ENCODE results near the gene ZBED6. TPM values are rescaled to one million over a fixed set of nuclear protein-coding genes. Genes with fewer than 3 reads are reported as not detected.

The ZBED6 gene
- total and polyA plus RNA-seq, 4 experiments from 2014 or later: 0.29 to 29.3 (median 13.5) TPM

DNA sequence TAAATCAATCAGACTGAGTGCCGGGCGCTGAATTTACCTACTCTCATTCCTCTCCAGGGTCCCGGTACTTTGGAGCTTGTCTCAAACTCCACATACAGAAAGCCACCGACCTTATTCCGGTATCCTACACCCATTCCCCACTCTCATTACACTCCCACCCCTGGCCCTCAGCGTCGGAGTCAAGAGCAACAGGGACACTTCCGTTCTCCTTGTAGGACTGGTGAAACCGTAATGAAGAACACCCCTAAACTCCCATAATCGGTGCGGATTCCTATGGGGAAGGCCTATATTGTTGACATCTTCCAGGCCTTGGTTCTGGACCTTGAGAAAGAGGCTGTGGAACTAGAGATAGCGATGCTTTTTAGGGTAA is 798 bp downstream of the ZBED6 start:
- Mint-ChIP-seq H3K4me1 (peaks cover 39 to 63% (median 52%) of the 10 kb centered on the region in 4 donors), H3K27ac (peak overlapping the region; percentile 86 to 99 (median 92)), H3K36me3 (peaks cover 18 to 42% of the 10 kb centered on the region in 2 donors), H3K27me3 (no peaks in the 10 kb centered on the region), H3K4me3 (peak overlapping the region; percentile 91 to 99 (median 97)), H3K9me3 (peaks cover 0 to 2% (median 0%) of the 10 kb centered on the region in 8 donors)
- no peaks in the 10 kb centered on the region for H3K27me3 ChIP-seq (ENCODE audit: insufficient read depth, low read length)
- ChIA-PET CTCF (ENCODE audit: partially characterized antibody) (no interaction called here), POLR2A (ENCODE audit: partially characterized antibody) (interaction anchor here (0.7 to 1.8 kb wide), 2 partner anchors 31 to 143 kb away, joined by 3 to 12 read pairs; partner anchors contain the start of gene LAX1)
- DNase-seq: peak; percentile 15 to 44 (median 29)
- H3K27ac ChIP-seq (ENCODE audit: low read depth, low read length): peak overlapping the region; percentile 81
- H3K4me1 ChIP-seq (ENCODE audit: insufficient read depth, low read length): peaks cover 57% of the 10 kb centered on the region
- intact Hi-C loops (cut with micrococcal nuclease): loop anchor here (5.0 to 10.0 kb wide), 4 partner anchors 51 to 1449 kb away; partner anchors contain the start of genes ATP2B4, PPP1R12B and RBBP5
- H3K4me3 ChIP-seq (ENCODE audit: low read length in 2 of 2): peak overlapping the region; percentile 72 to 74
- no peaks in the 10 kb centered on the region for H3K9me3 ChIP-seq (ENCODE audit: control insufficient read depth in 1 of 2, low read length in 2 of 2)
- H3K36me3 ChIP-seq (ENCODE audit: insufficient read depth, low read length): peaks cover 13% of the 10 kb centered on the region

DNA sequence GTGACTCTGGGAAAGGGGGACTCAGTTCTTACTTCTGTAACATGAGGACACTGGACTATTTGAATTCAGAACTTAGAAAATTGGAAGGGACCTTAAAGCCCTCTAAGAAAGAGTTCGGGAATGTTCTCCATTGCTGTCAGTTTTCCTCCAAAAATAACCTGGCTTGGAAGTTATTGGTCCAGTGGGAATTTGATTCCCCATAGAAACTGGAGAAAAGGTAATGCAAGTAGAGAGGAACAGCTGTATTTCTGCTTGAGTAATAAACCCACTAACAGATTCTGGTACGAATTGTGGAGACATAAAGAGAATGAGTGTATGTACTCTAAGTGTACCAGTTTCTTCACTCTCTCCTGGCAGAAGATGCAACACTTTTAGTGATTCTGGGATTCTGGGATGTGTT is 1.8 kb downstream of the ZBED6 start:
- DNase-seq: no peak
- H3K27me3 Mint-ChIP-seq: no peaks in the 10 kb centered on the region
- H3K4me1 Mint-ChIP-seq: peaks cover 44 to 72% (median 56%) of the 10 kb centered on the region in 4 donors
- H3K27ac Mint-ChIP-seq: peak overlapping the region; percentile 15 to 86 (median 34)
- Histone ChIP-seq H3K36me3 (ENCODE audit: insufficient read depth, low read length) (peaks cover 13% of the 10 kb centered on the region), H3K27me3 (ENCODE audit: insufficient read depth, low read length) (no peaks in the 10 kb centered on the region), H3K4me3 (ENCODE audit: low read length in 2 of 2) (peak overlapping the region in 1 of 2 donors; percentile 72), H3K4me1 (ENCODE audit: insufficient read depth, low read length) (peaks cover 66% of the 10 kb centered on the region), H3K9me3 (ENCODE audit: control insufficient read depth in 1 of 2, low read length in 2 of 2) (no peaks in the 10 kb centered on the region), H3K27ac (ENCODE audit: low read depth, low read length) (no peak overlapping the region)
- peaks cover 18 to 42% of the 10 kb centered on the region in 2 donors for H3K36me3 Mint-ChIP-seq
- peak overlapping the region; percentile 67 to 99 (median 96) for H3K4me3 Mint-ChIP-seq
- intact Hi-C loops (cut with micrococcal nuclease): loop anchor here (5.0 to 10.0 kb wide), 4 partner anchors 52 to 1450 kb away; partner anchors contain the start of genes ATP2B4, PPP1R12B and RBBP5
- peaks cover 0 to 2% (median 0%) of the 10 kb centered on the region in 8 donors for H3K9me3 Mint-ChIP-seq
- CTCF ChIA-PET (ENCODE audit: partially characterized antibody): no interaction called here
- POLR2A ChIA-PET (ENCODE audit: partially characterized antibody): interaction anchor here (1.8 kb wide), 1 partner anchor 32 kb away, joined by 12 read pairs; the partner anchor contains the start of gene LAX1

DNA sequence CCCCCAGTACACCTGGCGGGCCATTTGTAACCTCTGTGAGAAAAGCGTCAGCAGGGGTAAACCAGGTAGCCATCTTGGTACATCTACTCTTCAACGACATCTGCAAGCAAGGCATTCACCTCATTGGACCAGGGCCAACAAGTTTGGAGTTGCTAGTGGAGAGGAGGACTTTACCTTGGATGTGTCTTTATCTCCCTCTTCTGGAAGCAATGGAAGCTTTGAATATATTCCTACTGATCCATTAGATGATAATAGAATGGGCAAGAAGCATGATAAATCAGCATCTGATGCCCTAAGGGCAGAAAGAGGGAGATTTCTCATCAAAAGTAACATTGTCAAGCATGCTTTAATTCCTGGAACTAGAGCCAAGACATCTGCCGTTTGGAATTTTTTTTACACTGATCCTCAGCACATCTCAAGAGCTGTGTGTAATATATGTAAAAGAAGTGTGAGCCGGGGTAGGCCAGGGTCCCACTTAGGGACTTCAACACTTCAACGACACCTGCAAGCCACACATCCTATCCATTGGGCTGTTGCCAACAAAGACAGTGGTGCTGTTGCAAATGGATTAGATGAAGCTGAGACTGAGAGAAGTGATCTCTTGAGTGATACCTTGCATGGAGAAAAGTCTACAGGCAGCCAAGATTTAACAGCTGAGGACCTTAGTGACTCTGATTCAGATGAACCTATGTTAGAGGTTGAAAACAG is 2.7 kb downstream of the ZBED6 start:
- peaks cover 22 to 48% of the 10 kb centered on the region in 2 donors for H3K36me3 Mint-ChIP-seq
- Histone ChIP-seq H3K4me1 (ENCODE audit: insufficient read depth, low read length) (peaks cover 68% of the 10 kb centered on the region), H3K27me3 (ENCODE audit: insufficient read depth, low read length) (no peaks in the 10 kb centered on the region), H3K9me3 (ENCODE audit: control insufficient read depth in 1 of 2, low read length in 2 of 2) (no peaks in the 10 kb centered on the region), H3K4me3 (ENCODE audit: low read length in 2 of 2) (no peak overlapping the region), H3K27ac (ENCODE audit: low read depth, low read length) (no peak overlapping the region), H3K36me3 (ENCODE audit: insufficient read depth, low read length) (peaks cover 13% of the 10 kb centered on the region)
- H3K9me3 Mint-ChIP-seq: peaks cover 0 to 2% (median 0%) of the 10 kb centered on the region in 8 donors
- ChIA-PET CTCF (ENCODE audit: partially characterized antibody) (no interaction called here), POLR2A (ENCODE audit: partially characterized antibody) (interaction anchor here (1.0 to 1.1 kb wide), 3 partner anchors 33 to 832 kb away, joined by 3 to 4 read pairs (median 3); partner anchors contain the start of gene LAX1)
- peak overlapping the region; percentile 5 to 99 (median 58) for H3K4me3 Mint-ChIP-seq
- no peaks in the 10 kb centered on the region for H3K27me3 Mint-ChIP-seq
- no peak for DNase-seq
- H3K4me1 Mint-ChIP-seq: peaks cover 47 to 78% (median 60%) of the 10 kb centered on the region in 4 donors
- peak overlapping the region in 6 of 7 donors; percentile 15 to 86 (median 40) for H3K27ac Mint-ChIP-seq
- intact Hi-C loops (cut with micrococcal nuclease): loop anchor here (5.0 to 10.0 kb wide), 4 partner anchors 53 to 1451 kb away; partner anchors contain the start of genes ATP2B4, PPP1R12B and RBBP5

DNA sequence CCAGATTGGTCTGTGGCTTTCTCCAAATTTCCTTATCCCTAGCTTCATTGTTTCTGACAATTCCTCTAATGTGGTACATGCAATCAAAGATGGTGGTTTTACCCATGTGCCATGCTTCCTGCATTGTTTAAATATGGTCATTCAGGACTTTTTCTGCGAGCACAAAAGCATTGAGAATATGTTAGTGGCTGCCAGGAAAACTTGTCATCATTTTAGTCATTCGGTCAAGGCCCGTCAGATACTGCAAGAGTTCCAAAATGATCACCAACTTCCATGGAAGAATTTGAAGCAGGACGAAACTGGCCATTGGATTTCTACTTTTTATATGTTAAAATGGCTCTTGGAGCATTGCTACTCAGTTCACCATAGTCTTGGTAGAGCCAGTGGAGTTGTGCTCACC is 3.7 kb downstream of the ZBED6 start:
- peak overlapping the region in 5 of 8 donors; percentile 1 to 66 (median 27) for H3K4me3 Mint-ChIP-seq

DNA sequence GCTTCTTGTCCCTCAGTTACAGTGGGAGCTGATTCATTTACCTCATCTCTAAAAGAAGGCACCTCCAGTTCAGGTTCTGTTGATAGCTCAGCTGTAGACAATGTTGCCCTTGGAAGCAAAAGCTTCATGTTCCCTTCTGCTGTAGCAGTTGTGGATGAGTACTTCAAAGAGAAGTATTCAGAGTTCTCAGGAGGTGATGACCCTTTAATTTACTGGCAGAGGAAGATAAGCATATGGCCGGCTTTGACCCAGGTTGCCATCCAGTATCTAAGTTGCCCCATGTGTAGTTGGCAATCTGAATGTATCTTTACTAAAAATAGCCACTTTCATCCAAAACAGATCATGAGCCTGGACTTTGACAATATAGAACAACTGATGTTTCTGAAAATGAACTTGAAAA is 4.5 kb downstream of the ZBED6 start:
- no peaks in the 10 kb centered on the region for H3K9me3 ChIP-seq (ENCODE audit: control insufficient read depth in 1 of 2, low read length in 2 of 2)
- no peak overlapping the region for H3K27ac ChIP-seq (ENCODE audit: low read depth, low read length)
- H3K4me1 ChIP-seq (ENCODE audit: insufficient read depth, low read length): peaks cover 71% of the 10 kb centered on the region
- Mint-ChIP-seq H3K4me1 (peaks cover 53 to 88% (median 67%) of the 10 kb centered on the region in 4 donors), H3K27ac (peak overlapping the region; percentile 13 to 80 (median 69)), H3K27me3 (no peaks in the 10 kb centered on the region), H3K4me3 (peak overlapping the region in 6 of 8 donors; percentile 3 to 66 (median 16)), H3K36me3 (peaks cover 32 to 62% of the 10 kb centered on the region in 2 donors), H3K9me3 (peaks cover 0 to 2% (median 0%) of the 10 kb centered on the region in 8 donors)
- ChIA-PET POLR2A (ENCODE audit: partially characterized antibody) (interaction anchor here (0.8 kb wide), 1 partner anchor 23 kb away, joined by 3 read pairs; no protein-coding TSS in a partner anchor), CTCF (ENCODE audit: partially characterized antibody) (no interaction called here)
- H3K36me3 ChIP-seq (ENCODE audit: insufficient read depth, low read length): peaks cover 19% of the 10 kb centered on the region
- H3K4me3 ChIP-seq (ENCODE audit: low read length in 2 of 2): no peak overlapping the region
- intact Hi-C loops (cut with micrococcal nuclease): loop anchor here (5.0 to 10.0 kb wide), 4 partner anchors 55 to 1453 kb away; partner anchors contain the start of genes ATP2B4, PPP1R12B and RBBP5
- H3K27me3 ChIP-seq (ENCODE audit: insufficient read depth, low read length): no peaks in the 10 kb centered on the region
- DNase-seq: no peak

More for the DNA sequence above, 3.7 kb downstream of the ZBED6 start:
- Mint-ChIP-seq H3K36me3 (peaks cover 28 to 57% of the 10 kb centered on the region in 2 donors), H3K9me3 (peaks cover 0 to 2% (median 0%) of the 10 kb centered on the region in 8 donors), H3K27me3 (no peaks in the 10 kb centered on the region), H3K4me1 (peaks cover 51 to 86% (median 68%) of the 10 kb centered on the region in 4 donors), H3K27ac (peak overlapping the region in 2 of 7 donors; percentile 69 to 76)
- CTCF ChIA-PET (ENCODE audit: partially characterized antibody): no interaction called here
- no peak for DNase-seq
- Histone ChIP-seq H3K27me3 (ENCODE audit: insufficient read depth, low read length) (no peaks in the 10 kb centered on the region), H3K27ac (ENCODE audit: low read depth, low read length) (no peak overlapping the region), H3K4me1 (ENCODE audit: insufficient read depth, low read length) (peaks cover 75% of the 10 kb centered on the region), H3K4me3 (ENCODE audit: low read length in 2 of 2) (no peak overlapping the region), H3K36me3 (ENCODE audit: insufficient read depth, low read length) (peaks cover 19% of the 10 kb centered on the region), H3K9me3 (ENCODE audit: control insufficient read depth in 1 of 2, low read length in 2 of 2) (no peaks in the 10 kb centered on the region)
- intact Hi-C loops (cut with micrococcal nuclease): loop anchor here (5.0 to 10.0 kb wide), 4 partner anchors 54 to 1452 kb away; partner anchors contain the start of genes ATP2B4, PPP1R12B and RBBP5
- POLR2A ChIA-PET (ENCODE audit: partially characterized antibody): interaction anchor here (1.1 kb wide), 1 partner anchor 36 kb away, joined by 4 read pairs; no protein-coding TSS in a partner anchor

DNA sequence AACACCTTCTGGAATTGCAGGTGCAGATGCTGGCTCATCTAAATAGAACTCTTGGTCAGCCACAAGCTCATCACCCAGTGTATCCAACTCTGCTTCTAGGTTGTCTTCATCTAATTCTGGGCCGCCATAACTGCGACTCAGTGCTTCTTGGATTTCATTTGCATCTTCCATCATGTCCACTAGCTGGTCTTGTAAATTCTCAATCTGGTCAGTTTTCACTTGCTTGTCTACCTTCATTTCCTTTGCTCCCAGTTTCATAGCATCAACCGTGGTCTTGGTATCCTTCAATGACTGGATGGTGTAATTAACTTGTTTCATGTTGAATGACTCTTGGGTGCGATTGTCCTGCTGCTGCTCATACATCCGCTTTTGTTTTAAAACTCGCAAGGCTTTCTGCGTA is 10.3 kb downstream of the ZBED6 start:
- no peak overlapping the region for H3K4me3 Mint-ChIP-seq
- DNase-seq: no peak
- CTCF ChIA-PET (ENCODE audit: partially characterized antibody): no interaction called here
- Histone ChIP-seq H3K4me1 (ENCODE audit: insufficient read depth, low read length) (peaks cover 24% of the 10 kb centered on the region), H3K9me3 (ENCODE audit: control insufficient read depth in 1 of 2, low read length in 2 of 2) (no peaks in the 10 kb centered on the region), H3K27ac (ENCODE audit: low read depth, low read length) (no peak overlapping the region), H3K4me3 (ENCODE audit: low read length in 2 of 2) (no peak overlapping the region), H3K36me3 (ENCODE audit: insufficient read depth, low read length) (peaks cover 5% of the 10 kb centered on the region), H3K27me3 (ENCODE audit: insufficient read depth, low read length) (no peaks in the 10 kb centered on the region)
- peak overlapping the region in 2 of 7 donors; percentile 1 to 7 for H3K27ac Mint-ChIP-seq
- H3K27me3 Mint-ChIP-seq: no peaks in the 10 kb centered on the region
- H3K4me1 Mint-ChIP-seq: peaks cover 26 to 49% (median 41%) of the 10 kb centered on the region in 4 donors
- POLR2A ChIA-PET (ENCODE audit: partially characterized antibody): no interaction called here
- H3K36me3 Mint-ChIP-seq: peaks cover 31 to 47% of the 10 kb centered on the region in 2 donors
- no peaks in the 10 kb centered on the region for H3K9me3 Mint-ChIP-seq
- intact Hi-C loops (cut with micrococcal nuclease): no loop called here

DNA sequence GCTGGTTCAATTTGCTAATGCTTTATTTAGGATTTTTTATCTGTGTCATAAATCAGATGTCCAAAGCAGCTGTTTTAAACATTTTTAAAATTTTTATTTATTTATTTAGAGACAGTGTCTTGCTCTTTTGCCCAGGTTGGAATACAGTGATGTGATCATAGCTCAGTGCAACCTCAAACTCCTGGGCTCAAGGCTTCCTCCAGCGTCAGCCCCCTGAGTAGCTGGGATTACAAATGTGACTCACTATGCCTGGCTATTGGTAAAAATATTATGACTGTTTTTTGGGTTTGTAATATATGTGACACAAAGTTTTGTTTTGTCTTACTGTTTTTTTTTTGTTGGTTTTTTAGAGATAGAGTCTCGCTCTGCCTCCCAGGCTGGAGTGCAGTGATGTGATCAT is 11.8 kb downstream of the ZBED6 start:
- Histone ChIP-seq H3K27me3 (ENCODE audit: insufficient read depth, low read length) (no peaks in the 10 kb centered on the region), H3K36me3 (ENCODE audit: insufficient read depth, low read length) (peaks cover 5% of the 10 kb centered on the region), H3K27ac (ENCODE audit: low read depth, low read length) (no peak overlapping the region), H3K9me3 (ENCODE audit: control insufficient read depth in 1 of 2, low read length in 2 of 2) (no peaks in the 10 kb centered on the region), H3K4me1 (ENCODE audit: insufficient read depth, low read length) (peaks cover 9% of the 10 kb centered on the region), H3K4me3 (ENCODE audit: low read length in 2 of 2) (no peak overlapping the region)
- Mint-ChIP-seq H3K4me3 (no peak overlapping the region), H3K9me3 (no peaks in the 10 kb centered on the region), H3K4me1 (peaks cover 25 to 51% (median 33%) of the 10 kb centered on the region in 4 donors), H3K27ac (peak overlapping the region in 4 of 7 donors; percentile 25 to 70 (median 52)), H3K36me3 (peaks cover 34 to 55% of the 10 kb centered on the region in 2 donors), H3K27me3 (no peaks in the 10 kb centered on the region)
- no peak for DNase-seq
- POLR2A ChIA-PET (ENCODE audit: partially characterized antibody): interaction anchor here (1.1 kb wide), 1 partner anchor 42 kb away, joined by 4 read pairs; the partner anchor contains the start of gene LAX1
- intact Hi-C loops (cut with micrococcal nuclease): no loop called here
- CTCF ChIA-PET (ENCODE audit: partially characterized antibody): interaction anchor here (0.8 kb wide), 1 partner anchor 9 kb away, joined by 3 read pairs; no protein-coding TSS in a partner anchor
